Mucosa of stomach (tissue), 1 donor: Measurements from ENCODE around the gene CCNF.
"Not testable (repeated sequence)": the region's sequence is repeated elsewhere in the genome, so short reads cannot be mapped to it uniquely, and the experiment has no call there.

Source experiments
- H3K27me3 ChIP-seq: one replicate; pipeline ENCODE4 v1.7.0; 2013; ENCODE audit warnings: mild to moderate bottlenecking, low read length; ENCODE audit not compliant: control insufficient read depth, insufficient read depth
- H3K36me3 ChIP-seq: one replicate; pipeline ENCODE4 v1.7.0; 2013; ENCODE audit warnings: low read length; ENCODE audit not compliant: control insufficient read depth, insufficient read depth
- H3K4me1 ChIP-seq: one replicate; pipeline ENCODE4 v1.7.0; 2013; ENCODE audit warnings: mild to moderate bottlenecking, low read length; ENCODE audit not compliant: control insufficient read depth, insufficient read depth
- H3K4me3 ChIP-seq: one replicate; pipeline ENCODE4 v1.7.0; 2013; ENCODE audit warnings: low read length
- H3K9ac ChIP-seq: one replicate; pipeline ENCODE4 v1.7.0; 2013; ENCODE audit warnings: mild to moderate bottlenecking, low read length, moderate library complexity
- H3K9me3 ChIP-seq: one replicate; pipeline ENCODE4 v1.7.0; 2013; ENCODE audit warnings: mild to moderate bottlenecking, low read length, moderate library complexity; ENCODE audit not compliant: control insufficient read depth
- donor health status: Pancreatic carcinoma.

CCNF gene

GRCh38 chr16:2432286-2432685, 3.0 kb downstream of the CCNF start:
- H3K27me3 ChIP-seq: no peaks in the 10 kb centered on the region
- no peak overlapping the region for H3K4me3 ChIP-seq
- no peaks in the 10 kb centered on the region for H3K36me3 ChIP-seq
- no peak overlapping the region for H3K9ac ChIP-seq
- H3K9me3 ChIP-seq: no peaks in the 10 kb centered on the region
- peaks cover 19% of the 10 kb centered on the region for H3K4me1 ChIP-seq

GRCh38 chr16:2432801-2433505, 3.7 kb downstream of the CCNF start:
- H3K9me3 ChIP-seq: no peaks in the 10 kb centered on the region
- no peak overlapping the region for H3K9ac ChIP-seq
- peaks cover 16% of the 10 kb centered on the region for H3K4me1 ChIP-seq
- no peak overlapping the region for H3K4me3 ChIP-seq
- no peaks in the 10 kb centered on the region for H3K36me3 ChIP-seq
- H3K27me3 ChIP-seq: no peaks in the 10 kb centered on the region

GRCh38 chr16:2435236-2435635, 6.0 kb downstream of the CCNF start:
- not testable (repeated sequence) for H3K4me1 ChIP-seq, H3K36me3 ChIP-seq, H3K4me3 ChIP-seq, H3K9me3 ChIP-seq, H3K9ac ChIP-seq, H3K27me3 ChIP-seq

DNA sequence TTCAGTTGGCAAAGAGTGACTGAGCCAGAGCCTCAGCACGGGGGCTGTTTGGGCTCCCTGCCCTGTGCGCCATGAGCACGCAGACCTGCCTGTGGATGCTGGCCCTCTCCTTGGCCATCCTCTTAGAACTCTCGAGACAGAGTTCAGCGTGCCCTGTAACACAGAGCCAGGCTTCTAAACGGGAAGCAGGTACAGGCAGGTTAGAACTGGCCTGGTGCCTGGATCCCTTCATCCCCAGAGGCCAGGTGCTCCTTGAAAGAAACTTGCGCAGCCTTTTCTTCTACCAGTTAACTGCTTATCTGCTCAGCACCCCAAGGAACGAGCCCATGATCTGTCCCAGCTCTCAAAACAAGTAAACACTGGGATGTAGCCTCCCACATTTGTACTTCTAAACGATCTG, 6.9 kb downstream of the CCNF start:
- Histone ChIP-seq H3K4me1 (no peaks in the 10 kb centered on the region), H3K9me3 (no peaks in the 10 kb centered on the region), H3K9ac (no peak overlapping the region), H3K4me3 (no peak overlapping the region), H3K36me3 (no peaks in the 10 kb centered on the region), H3K27me3 (no peaks in the 10 kb centered on the region)

DNA sequence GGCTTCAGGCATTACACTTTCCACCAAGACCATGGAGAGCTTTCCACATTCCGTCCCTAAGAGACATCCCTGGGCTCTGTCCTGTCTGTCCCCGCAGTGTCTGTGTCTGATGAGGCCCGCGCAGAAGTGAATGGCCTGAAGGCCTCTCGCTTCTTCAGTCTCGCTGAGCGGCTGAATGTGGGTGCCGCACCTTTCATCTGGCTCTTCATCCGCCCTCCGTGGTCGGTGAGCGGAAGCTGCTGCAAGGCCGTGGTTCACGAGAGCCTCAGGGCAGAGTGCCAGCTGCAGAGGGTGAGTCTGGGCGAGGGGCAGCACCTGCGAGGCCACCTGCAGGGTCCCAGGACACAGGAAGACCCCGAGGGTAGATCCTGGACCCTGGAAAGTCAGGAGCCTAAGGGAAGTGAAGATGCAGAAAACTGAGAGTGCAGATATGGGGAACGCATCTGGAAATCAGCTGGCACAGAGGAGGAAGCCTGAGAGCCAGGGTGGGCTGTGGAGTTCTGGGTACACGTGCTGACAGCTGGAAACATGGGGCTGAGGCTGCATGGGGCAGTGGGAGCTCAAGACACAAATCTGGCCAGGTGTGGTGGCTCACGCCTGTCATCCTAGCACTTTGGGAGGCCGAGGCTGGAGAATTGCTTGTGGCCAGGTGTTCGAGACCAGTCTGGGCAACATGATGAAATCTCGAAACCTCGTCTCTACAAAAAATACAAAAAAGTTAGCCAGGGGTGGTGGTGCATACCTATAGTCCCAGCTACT, 8.0 kb downstream of the CCNF start:
- no peaks in the 10 kb centered on the region for H3K36me3 ChIP-seq
- H3K27me3 ChIP-seq: no peaks in the 10 kb centered on the region
- H3K9ac ChIP-seq: no peak overlapping the region

DNA sequence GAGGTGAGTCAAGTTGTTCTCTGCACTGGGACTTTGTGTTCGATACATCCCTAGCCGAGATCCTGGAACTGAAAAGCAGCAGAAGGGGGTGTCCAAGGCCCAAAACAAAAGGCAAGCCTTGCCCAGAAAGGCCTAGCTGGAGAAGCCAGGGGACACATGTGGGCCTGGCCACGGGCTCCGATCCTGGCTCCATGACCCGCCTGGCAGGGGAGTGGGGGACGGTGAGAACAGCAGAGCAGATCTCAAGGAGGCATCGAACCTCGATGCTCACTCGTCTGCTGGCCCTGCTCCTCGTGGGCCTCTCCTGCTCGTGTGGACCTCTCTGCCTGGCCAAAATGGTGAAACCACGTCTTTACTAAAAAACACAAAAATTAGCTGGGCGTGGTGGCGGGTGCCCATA, 8.9 kb downstream of the CCNF start:
- no peaks in the 10 kb centered on the region for H3K4me1 ChIP-seq
- no peaks in the 10 kb centered on the region for H3K36me3 ChIP-seq

More for the DNA sequence above, 8.0 kb downstream of the CCNF start:
- Histone ChIP-seq H3K4me1 (no peaks in the 10 kb centered on the region), H3K4me3 (no peak overlapping the region), H3K9me3 (no peaks in the 10 kb centered on the region)

GRCh38 chr16:2439598-2439997, 10.4 kb downstream of the CCNF start:
- Histone ChIP-seq H3K4me1 (no peaks in the 10 kb centered on the region), H3K27me3 (no peaks in the 10 kb centered on the region), H3K36me3 (no peaks in the 10 kb centered on the region), H3K9me3 (no peaks in the 10 kb centered on the region), H3K9ac (no peak overlapping the region), H3K4me3 (no peak overlapping the region)

More for the DNA sequence above, 8.9 kb downstream of the CCNF start:
- Histone ChIP-seq H3K9me3 (no peaks in the 10 kb centered on the region), H3K27me3 (no peaks in the 10 kb centered on the region), H3K9ac (no peak overlapping the region), H3K4me3 (no peak overlapping the region)

DNA sequence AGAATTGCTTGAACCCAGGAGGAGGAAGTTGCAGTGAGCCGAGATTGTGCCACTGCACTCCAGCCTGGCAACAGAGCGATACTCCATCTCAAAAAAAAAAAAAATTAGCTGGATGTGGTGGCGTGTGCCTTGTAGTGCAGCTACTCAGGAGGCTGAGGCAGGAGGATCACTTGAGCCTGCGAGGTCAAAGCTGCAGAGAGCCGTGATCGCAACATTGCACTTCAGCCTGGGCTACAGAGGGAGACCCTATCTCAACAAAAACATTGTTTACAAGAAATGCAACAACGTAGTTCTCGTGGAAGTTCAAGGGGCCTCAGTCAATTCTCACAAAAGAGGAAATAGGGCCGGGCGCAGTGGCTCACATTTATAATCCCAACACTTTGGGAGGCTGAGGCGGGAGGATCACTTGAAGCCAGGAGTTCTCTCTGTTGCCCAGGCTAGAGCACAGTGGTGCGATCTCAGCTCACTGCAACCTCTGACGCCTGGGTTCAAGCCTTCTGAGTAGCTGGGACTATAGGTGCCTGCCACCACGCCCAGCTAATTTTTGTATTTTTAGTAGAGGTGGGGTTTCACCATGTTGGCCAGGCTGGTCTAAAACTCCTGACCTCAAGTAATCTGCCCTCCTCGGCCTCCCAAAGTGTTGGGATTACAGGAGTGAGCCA, 12.0 kb downstream of the CCNF start:
- not testable (repeated sequence) for H3K9ac ChIP-seq, H3K9me3 ChIP-seq, H3K27me3 ChIP-seq, H3K4me1 ChIP-seq, H3K4me3 ChIP-seq, H3K36me3 ChIP-seq

DNA sequence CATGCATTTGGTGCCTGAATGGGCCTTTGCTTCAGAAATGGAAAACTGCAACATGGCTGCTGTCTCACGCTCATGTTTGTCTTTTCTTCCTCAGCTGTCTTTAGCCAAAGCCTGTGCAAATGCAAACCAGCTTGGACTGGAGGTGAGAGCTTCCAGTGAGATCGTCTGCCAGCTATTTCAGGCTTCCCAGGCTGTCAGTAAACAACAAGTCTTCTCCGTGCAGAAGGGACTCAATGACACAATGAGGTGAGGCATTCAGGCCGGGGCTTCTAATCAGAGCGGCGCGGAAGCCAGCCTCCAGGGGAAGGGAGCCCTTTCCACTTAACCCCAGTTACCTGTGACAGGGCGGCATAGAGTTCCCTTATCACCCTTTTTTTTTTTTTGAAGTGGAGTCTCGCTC, 14.3 kb downstream of the CCNF start:
- Histone ChIP-seq H3K9ac (no peak overlapping the region), H3K36me3 (no peaks in the 10 kb centered on the region), H3K27me3 (no peaks in the 10 kb centered on the region), H3K4me3 (no peak overlapping the region), H3K4me1 (no peaks in the 10 kb centered on the region), H3K9me3 (no peaks in the 10 kb centered on the region)

- Histone ChIP-seq H3K9ac (no peak overlapping the region), H3K4me3 (no peak overlapping the region), H3K9me3 (no peaks in the 10 kb centered on the region), H3K36me3 (no peaks in the 10 kb centered on the region), H3K4me1 (no peaks in the 10 kb centered on the region), H3K27me3 (no peaks in the 10 kb centered on the region)
These were observed 18.8 kb downstream of the CCNF start for GRCh38 chr16:2447920-2448583.

- Histone ChIP-seq H3K4me3 (no peak overlapping the region), H3K9me3 (no peaks in the 10 kb centered on the region), H3K4me1 (no peaks in the 10 kb centered on the region), H3K36me3 (no peaks in the 10 kb centered on the region), H3K9ac (no peak overlapping the region), H3K27me3 (no peaks in the 10 kb centered on the region)
These were observed 19.9 kb downstream of the CCNF start for GRCh38 chr16:2449118-2449517.

- no peak overlapping the region for H3K9ac ChIP-seq
- H3K4me3 ChIP-seq: no peak overlapping the region
- no peaks in the 10 kb centered on the region for H3K36me3 ChIP-seq
These were observed 21.3 kb downstream of the CCNF start for GRCh38 chr16:2450535-2450934.

More at GRCh38 chr16:2450535-2450934, 21.3 kb downstream of the CCNF start:
- Histone ChIP-seq H3K4me1 (no peaks in the 10 kb centered on the region), H3K27me3 (no peaks in the 10 kb centered on the region), H3K9me3 (no peaks in the 10 kb centered on the region)
